ENCODE data around the gene AGPAT2.

GRCh38 chr9:136678034-136678433 is 9.2 kb downstream of the AGPAT2 start:
- no peak for TF ChIP-seq SPI1 (IDR thresholded peaks at IDR 0.05; ENCODE audit: low read depth, low read length)
- no peak for TF ChIP-seq POLR2A (IDR thresholded peaks at IDR 0.05; ENCODE audit: low read depth, low read length)
- TF ChIP-seq POLR2AphosphoS5 (IDR thresholded peaks at IDR 0.05; ENCODE audit: low read depth, low read length) = no peak
